ENCODE data around the gene UMOD.
"Not testable (repeated sequence)": the region's sequence is repeated elsewhere in the genome, so short reads cannot be mapped to it uniquely, and the experiment has no call there.

UMOD gene

GRCh38 chr16:20329392-20330138 is 22.9 kb downstream of the UMOD start:
- H3K36me3 ChIP-seq (ENCODE audit: control insufficient read depth, insufficient read depth, low read length), result no peaks in the 10 kb centered on the region
- no peak overlapping the region for H3K4me3 ChIP-seq (ENCODE audit: low read depth, low read length)
- H3K27me3 ChIP-seq (ENCODE audit: control insufficient read depth, insufficient read depth, low read length), result no peaks in the 10 kb centered on the region
- H3K9me3 ChIP-seq (ENCODE audit: control insufficient read depth, insufficient read depth, low read length), result no peaks in the 10 kb centered on the region
- no peaks in the 10 kb centered on the region for H3K4me1 ChIP-seq (ENCODE audit: control insufficient read depth, insufficient read depth, low read length)
- H3K9ac ChIP-seq (ENCODE audit: low read depth, low read length), result no peak overlapping the region

- H3K4me1 ChIP-seq (ENCODE audit: control insufficient read depth, insufficient read depth, low read length), result no peaks in the 10 kb centered on the region
- no peak within 1 kb of the TSS for H3K4me3 ChIP-seq (ENCODE audit: low read depth, low read length)
- H3K9me3 ChIP-seq (ENCODE audit: control insufficient read depth, insufficient read depth, low read length), result no peaks in the 10 kb centered on the region
- no peaks in the 10 kb centered on the region for H3K27me3 ChIP-seq (ENCODE audit: control insufficient read depth, insufficient read depth, low read length)
- no peaks in the 10 kb centered on the region for H3K36me3 ChIP-seq (ENCODE audit: control insufficient read depth, insufficient read depth, low read length)
- no peak within 1 kb of the TSS for H3K9ac ChIP-seq (ENCODE audit: low read depth, low read length)
Measured at GRCh38 chr16:20327444-20328041, 25.0 kb downstream of the UMOD start, which contains the start of gene GP2. Gene GP2 (minus strand): TSS chr16:20327513. CDS start chr16:20326431, 1,082 bp downstream.

GRCh38 chr16:20326321-20326720 is 26.2 kb downstream of the UMOD start:
- Histone ChIP-seq H3K36me3 (ENCODE audit: control insufficient read depth, insufficient read depth, low read length) (no peaks in the 10 kb centered on the region), H3K4me1 (ENCODE audit: control insufficient read depth, insufficient read depth, low read length) (no peaks in the 10 kb centered on the region), H3K27me3 (ENCODE audit: control insufficient read depth, insufficient read depth, low read length) (no peaks in the 10 kb centered on the region), H3K4me3 (ENCODE audit: low read depth, low read length) (no peak overlapping the region), H3K9me3 (ENCODE audit: control insufficient read depth, insufficient read depth, low read length) (no peaks in the 10 kb centered on the region), H3K9ac (ENCODE audit: low read depth, low read length) (no peak overlapping the region)

GRCh38 chr16:20325005-20325404 is 27.5 kb downstream of the UMOD start:
- no peaks in the 10 kb centered on the region for H3K4me1 ChIP-seq (ENCODE audit: control insufficient read depth, insufficient read depth, low read length)
- no peak overlapping the region for H3K4me3 ChIP-seq (ENCODE audit: low read depth, low read length)
- H3K27me3 ChIP-seq (ENCODE audit: control insufficient read depth, insufficient read depth, low read length), result no peaks in the 10 kb centered on the region
- no peaks in the 10 kb centered on the region for H3K36me3 ChIP-seq (ENCODE audit: control insufficient read depth, insufficient read depth, low read length)
- no peaks in the 10 kb centered on the region for H3K9me3 ChIP-seq (ENCODE audit: control insufficient read depth, insufficient read depth, low read length)
- no peak overlapping the region for H3K9ac ChIP-seq (ENCODE audit: low read depth, low read length)

GRCh38 chr16:20323591-20324117 is 28.9 kb downstream of the UMOD start:
- Histone ChIP-seq H3K27me3 (ENCODE audit: control insufficient read depth, insufficient read depth, low read length) (no peaks in the 10 kb centered on the region), H3K4me1 (ENCODE audit: control insufficient read depth, insufficient read depth, low read length) (no peaks in the 10 kb centered on the region), H3K9ac (ENCODE audit: low read depth, low read length) (no peak overlapping the region), H3K4me3 (ENCODE audit: low read depth, low read length) (no peak overlapping the region), H3K36me3 (ENCODE audit: control insufficient read depth, insufficient read depth, low read length) (no peaks in the 10 kb centered on the region), H3K9me3 (ENCODE audit: control insufficient read depth, insufficient read depth, low read length) (no peaks in the 10 kb centered on the region)

GRCh38 chr16:20322696-20323095 is 29.8 kb downstream of the UMOD start:
- H3K4me3 ChIP-seq (ENCODE audit: low read depth, low read length), result no peak overlapping the region
- no peaks in the 10 kb centered on the region for H3K9me3 ChIP-seq (ENCODE audit: control insufficient read depth, insufficient read depth, low read length)
- H3K27me3 ChIP-seq (ENCODE audit: control insufficient read depth, insufficient read depth, low read length), result no peaks in the 10 kb centered on the region
- no peaks in the 10 kb centered on the region for H3K4me1 ChIP-seq (ENCODE audit: control insufficient read depth, insufficient read depth, low read length)
- no peaks in the 10 kb centered on the region for H3K36me3 ChIP-seq (ENCODE audit: control insufficient read depth, insufficient read depth, low read length)
- no peak overlapping the region for H3K9ac ChIP-seq (ENCODE audit: low read depth, low read length)

GRCh38 chr16:20321671-20322070 is 30.8 kb downstream of the UMOD start:
- Histone ChIP-seq H3K9me3 (ENCODE audit: control insufficient read depth, insufficient read depth, low read length) (no peaks in the 10 kb centered on the region), H3K36me3 (ENCODE audit: control insufficient read depth, insufficient read depth, low read length) (no peaks in the 10 kb centered on the region), H3K4me1 (ENCODE audit: control insufficient read depth, insufficient read depth, low read length) (no peaks in the 10 kb centered on the region), H3K4me3 (ENCODE audit: low read depth, low read length) (no peak overlapping the region), H3K27me3 (ENCODE audit: control insufficient read depth, insufficient read depth, low read length) (no peaks in the 10 kb centered on the region), H3K9ac (ENCODE audit: low read depth, low read length) (no peak overlapping the region)

GRCh38 chr16:20321051-20321450 is 31.5 kb downstream of the UMOD start:
- H3K36me3 ChIP-seq (ENCODE audit: control insufficient read depth, insufficient read depth, low read length); H3K4me3 ChIP-seq (ENCODE audit: low read depth, low read length); H3K9me3 ChIP-seq (ENCODE audit: control insufficient read depth, insufficient read depth, low read length); H3K27me3 ChIP-seq (ENCODE audit: control insufficient read depth, insufficient read depth, low read length); H3K4me1 ChIP-seq (ENCODE audit: control insufficient read depth, insufficient read depth, low read length); H3K9ac ChIP-seq (ENCODE audit: low read depth, low read length): not testable (repeated sequence)

- Histone ChIP-seq H3K4me3 (ENCODE audit: low read depth, low read length) (no peak overlapping the region), H3K27me3 (ENCODE audit: control insufficient read depth, insufficient read depth, low read length) (no peaks in the 10 kb centered on the region), H3K4me1 (ENCODE audit: control insufficient read depth, insufficient read depth, low read length) (no peaks in the 10 kb centered on the region), H3K36me3 (ENCODE audit: control insufficient read depth, insufficient read depth, low read length) (no peaks in the 10 kb centered on the region), H3K9ac (ENCODE audit: low read depth, low read length) (no peak overlapping the region), H3K9me3 (ENCODE audit: control insufficient read depth, insufficient read depth, low read length) (no peaks in the 10 kb centered on the region)
Measured at GRCh38 chr16:20320592-20320991, 31.9 kb downstream of the UMOD start.

GRCh38 chr16:20320178-20320577 is 32.3 kb downstream of the UMOD start:
- Histone ChIP-seq H3K4me3 (ENCODE audit: low read depth, low read length) (no peak overlapping the region), H3K27me3 (ENCODE audit: control insufficient read depth, insufficient read depth, low read length) (no peaks in the 10 kb centered on the region), H3K9me3 (ENCODE audit: control insufficient read depth, insufficient read depth, low read length) (no peaks in the 10 kb centered on the region), H3K4me1 (ENCODE audit: control insufficient read depth, insufficient read depth, low read length) (no peaks in the 10 kb centered on the region), H3K36me3 (ENCODE audit: control insufficient read depth, insufficient read depth, low read length) (no peaks in the 10 kb centered on the region), H3K9ac (ENCODE audit: low read depth, low read length) (no peak overlapping the region)

- H3K9me3 ChIP-seq (ENCODE audit: control insufficient read depth, insufficient read depth, low read length), result no peaks in the 10 kb centered on the region
- H3K4me3 ChIP-seq (ENCODE audit: low read depth, low read length), result no peak overlapping the region
- no peak overlapping the region for H3K9ac ChIP-seq (ENCODE audit: low read depth, low read length)
- H3K36me3 ChIP-seq (ENCODE audit: control insufficient read depth, insufficient read depth, low read length), result no peaks in the 10 kb centered on the region
- no peaks in the 10 kb centered on the region for H3K4me1 ChIP-seq (ENCODE audit: control insufficient read depth, insufficient read depth, low read length)
- H3K27me3 ChIP-seq (ENCODE audit: control insufficient read depth, insufficient read depth, low read length), result no peaks in the 10 kb centered on the region
Measured at GRCh38 chr16:20319406-20319805, 33.1 kb downstream of the UMOD start.

- Histone ChIP-seq H3K9me3 (ENCODE audit: control insufficient read depth, insufficient read depth, low read length) (no peaks in the 10 kb centered on the region), H3K4me1 (ENCODE audit: control insufficient read depth, insufficient read depth, low read length) (no peaks in the 10 kb centered on the region), H3K27me3 (ENCODE audit: control insufficient read depth, insufficient read depth, low read length) (no peaks in the 10 kb centered on the region), H3K36me3 (ENCODE audit: control insufficient read depth, insufficient read depth, low read length) (no peaks in the 10 kb centered on the region), H3K9ac (ENCODE audit: low read depth, low read length) (no peak overlapping the region), H3K4me3 (ENCODE audit: low read depth, low read length) (no peak overlapping the region)
Measured at GRCh38 chr16:20318437-20318836, 34.1 kb downstream of the UMOD start.
